Sciatic nerve (tissue), 1 donor: ENCODE data around the gene MOK. TPM values are rescaled to one million over a fixed set of nuclear protein-coding genes. Genes with fewer than 3 reads are reported as not detected.

Source experiments
- total RNA-seq: library from RNA; stranded (reverse); fragmentation: NEBNext Ultra II Directional; extraction: Animal tissue kit (Norgen Biotek cat#: 25700); gene quantifications from one replicate; pipeline ENCODE4 v1.2.1, GENCODE V29; 2021
- donor health status: DM: no; HTN: no; CAD: no.

The MOK gene
- total RNA-seq, 1 donor from 2014 or later, result 24.4 TPM

Other genes starting within 250 kb of the MOK start
- 325 TPM for gene HSP90AA1, start 218.1 kb downstream of the MOK start, total RNA-seq
- 39.6 TPM for gene WDR20, start 165.3 kb downstream of the MOK start, total RNA-seq
- 13.8 TPM for gene ZNF839, start 14.6 kb upstream of the MOK start, total RNA-seq
- gene CINP, start 57.7 kb upstream of the MOK start, total RNA-seq, result 28.1 TPM
- 36.1 TPM for gene TECPR2, start 57.8 kb upstream of the MOK start, total RNA-seq
- 16.0 TPM for gene ANKRD9, start 204.6 kb upstream of the MOK start, total RNA-seq